ENCODE data around the gene OR2A12.
"Not testable (repeated sequence)": the region's sequence is repeated elsewhere in the genome, so short reads cannot be mapped to it uniquely, and the experiment has no call there.

Gene OR2A12

DNA sequence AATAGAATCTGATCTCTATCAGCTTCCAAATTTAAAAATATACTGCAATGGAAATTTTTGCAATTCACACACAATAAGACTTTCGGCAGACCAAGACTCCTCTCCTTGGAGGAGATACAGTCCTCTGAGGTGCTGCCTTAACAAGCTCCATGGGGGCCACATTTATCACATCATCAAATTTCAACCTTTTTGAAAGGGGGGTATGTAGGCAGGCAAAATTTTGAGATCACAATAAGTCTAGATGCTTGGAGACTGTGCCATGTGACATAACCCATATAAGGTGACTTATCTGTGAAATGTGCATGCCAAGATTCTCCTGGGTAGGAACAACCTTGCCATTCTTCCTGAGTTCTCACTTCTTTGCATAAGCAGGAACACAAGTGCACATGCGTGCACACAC is at the start of gene OR2A12:
TSS of gene OR2A12 (plus strand) at position 301 of the 400 bp plus-strand sequence. CDS start 8,830 bp downstream, outside the sequence.
- TF ChIP-seq, protein P1, sequence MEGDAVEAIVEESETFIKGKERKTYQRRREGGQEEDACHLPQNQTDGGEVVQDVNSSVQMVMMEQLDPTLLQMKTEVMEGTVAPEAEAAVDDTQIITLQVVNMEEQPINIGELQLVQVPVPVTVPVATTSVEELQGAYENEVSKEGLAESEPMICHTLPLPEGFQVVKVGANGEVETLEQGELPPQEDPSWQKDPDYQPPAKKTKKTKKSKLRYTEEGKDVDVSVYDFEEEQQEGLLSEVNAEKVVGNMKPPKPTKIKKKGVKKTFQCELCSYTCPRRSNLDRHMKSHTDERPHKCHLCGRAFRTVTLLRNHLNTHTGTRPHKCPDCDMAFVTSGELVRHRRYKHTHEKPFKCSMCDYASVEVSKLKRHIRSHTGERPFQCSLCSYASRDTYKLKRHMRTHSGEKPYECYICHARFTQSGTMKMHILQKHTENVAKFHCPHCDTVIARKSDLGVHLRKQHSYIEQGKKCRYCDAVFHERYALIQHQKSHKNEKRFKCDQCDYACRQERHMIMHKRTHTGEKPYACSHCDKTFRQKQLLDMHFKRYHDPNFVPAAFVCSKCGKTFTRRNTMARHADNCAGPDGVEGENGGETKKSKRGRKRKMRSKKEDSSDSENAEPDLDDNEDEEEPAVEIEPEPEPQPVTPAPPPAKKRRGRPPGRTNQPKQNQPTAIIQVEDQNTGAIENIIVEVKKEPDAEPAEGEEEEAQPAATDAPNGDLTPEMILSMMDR (IDR thresholded peaks at IDR 0.05; ENCODE audit: extremely low read depth, missing control alignments): no peak
- DNase-seq (ENCODE audit: low spot score): no peak

DNA sequence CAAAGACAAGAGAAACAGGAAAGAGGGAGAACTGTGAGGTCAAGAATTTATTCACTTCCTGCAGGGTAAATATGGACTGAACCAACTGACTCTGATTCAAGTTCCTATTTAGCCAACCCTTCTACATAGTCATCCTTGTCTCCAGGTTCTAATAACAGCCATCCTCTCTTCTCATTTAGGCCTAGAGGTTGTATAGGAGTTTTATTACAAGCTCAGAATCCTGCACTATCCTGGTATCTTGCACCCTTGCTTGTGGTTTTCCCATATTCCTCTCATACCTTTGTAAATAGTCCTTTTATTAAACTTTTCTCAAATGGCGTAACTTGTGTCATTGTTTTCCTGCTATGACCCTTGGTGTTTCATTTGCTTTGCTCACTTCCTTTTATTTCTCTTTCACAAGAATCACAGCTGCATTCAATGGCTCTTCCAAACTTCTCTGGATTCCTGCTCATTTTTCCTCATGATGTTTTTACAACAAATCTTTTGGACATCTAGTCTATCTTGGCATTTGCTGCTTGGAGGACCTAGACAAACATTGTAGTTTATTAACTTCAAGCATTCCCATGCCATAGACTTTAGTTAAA is 49.7 kb upstream of the OR2A12 start:
- no peak for DNase-seq (ENCODE audit: low spot score)
- TF ChIP-seq, protein P1 (IDR thresholded peaks at IDR 0.05; ENCODE audit: extremely low read depth, missing control alignments): no peak

- TF ChIP-seq, protein P1 (IDR thresholded peaks at IDR 0.05; ENCODE audit: extremely low read depth, missing control alignments): no peak
- DNase-seq (ENCODE audit: low spot score): no peak
Observed at GRCh38 chr7:144037414-144038035, 48.6 kb upstream of the OR2A12 start.

DNA sequence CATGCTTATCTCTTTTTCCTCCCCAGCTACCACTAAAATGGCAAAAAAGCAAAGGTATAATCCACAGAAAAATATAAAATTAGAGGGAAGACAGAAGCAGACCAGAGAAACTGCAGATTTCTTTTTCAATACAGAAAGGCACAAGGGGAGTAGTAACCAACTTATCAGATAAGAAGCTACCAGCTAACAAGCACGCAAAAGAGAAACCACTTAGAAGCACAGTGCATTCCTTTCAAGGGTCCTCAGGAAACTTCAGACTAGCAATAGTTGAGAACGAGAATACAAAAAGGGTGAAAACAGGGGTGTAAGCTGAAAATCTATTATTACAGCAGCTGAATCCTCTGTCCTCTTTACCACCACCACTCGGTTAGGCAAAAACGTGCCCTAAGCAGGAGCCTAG is 47.2 kb upstream of the OR2A12 start:
- no peak for DNase-seq (ENCODE audit: low spot score)
- TF ChIP-seq, protein P1 (IDR thresholded peaks at IDR 0.05; ENCODE audit: extremely low read depth, missing control alignments): no peak

GRCh38 chr7:144048648-144049047 is 37.4 kb upstream of the OR2A12 start, which contains the start of gene OR2A5:
Gene OR2A5 (plus strand): TSS chr7:144048948. CDS start chr7:144050402, 1,454 bp downstream.
- TF ChIP-seq, protein P1 (IDR thresholded peaks at IDR 0.05; ENCODE audit: extremely low read depth, missing control alignments): no peak

DNA sequence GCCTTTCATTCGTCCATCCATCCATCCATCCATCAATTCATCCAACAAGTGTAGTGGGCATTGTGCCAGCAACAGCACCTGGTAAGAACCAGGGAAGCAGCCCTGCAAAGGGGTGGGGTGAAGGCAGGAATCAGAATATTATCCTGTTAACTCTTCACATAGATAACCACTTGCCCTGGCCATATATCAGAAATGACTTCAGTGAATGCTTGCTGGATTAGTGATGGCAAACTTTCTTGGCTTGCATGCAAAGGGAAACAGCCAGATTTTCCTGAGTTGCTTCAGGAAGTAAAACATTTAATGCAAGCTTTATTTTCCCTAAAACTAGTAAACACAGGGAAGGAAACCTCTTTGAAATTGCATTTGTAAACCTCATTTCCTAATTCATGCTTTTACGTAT is 36.6 kb upstream of the OR2A12 start:
- DNase-seq (ENCODE audit: low spot score): no peak
- TF ChIP-seq, protein P1 (IDR thresholded peaks at IDR 0.05; ENCODE audit: extremely low read depth, missing control alignments): no peak

More at GRCh38 chr7:144048648-144049047, 37.4 kb upstream of the OR2A12 start, which contains the start of gene OR2A5:
- DNase-seq (ENCODE audit: low spot score): no peak

GRCh38 chr7:144050093-144050492 is 36.0 kb upstream of the OR2A12 start:
- TF ChIP-seq, protein P1 (IDR thresholded peaks at IDR 0.05; ENCODE audit: extremely low read depth, missing control alignments): no peak
- DNase-seq (ENCODE audit: low spot score): no peak

GRCh38 chr7:144050884-144051283 is 35.2 kb upstream of the OR2A12 start:
- not testable (repeated sequence) for DNase-seq (ENCODE audit: low spot score)

Measured in GM20000 (cell line).